Parathyroid adenoma (tissue), 2 donors: ENCODE measurements around the gene PRDM16.

Experiments
- H2AFZ ChIP-seq: fragments of 300-600 bp; sonication (generic); one replicate; pipeline ENCODE4 v1.7.0; 2017; ENCODE audit warnings: antibody characterized with exemption, mild to moderate bottlenecking
- H3K27ac ChIP-seq: fragments of 300-600 bp; sonication (generic); one replicate; pipeline ENCODE4 v1.7.0; 2017
- H3K27me3 ChIP-seq: fragments of 300-600 bp; sonication (generic); one replicate; pipeline ENCODE4 v1.7.0; 2017; ENCODE audit warnings: low read length; ENCODE audit not compliant: control insufficient read depth, insufficient read depth
- H3K36me3 ChIP-seq: fragments of 300-600 bp; sonication (generic); one replicate; pipeline ENCODE4 v1.7.0; 2017; ENCODE audit warnings: low read length; ENCODE audit not compliant: control insufficient read depth, insufficient read depth
- H3K4me1 ChIP-seq: fragments of 300-600 bp; sonication (generic); one replicate; pipeline ENCODE4 v1.7.0; 2017; ENCODE audit warnings: control low read depth
- H3K4me2 ChIP-seq: fragments of 300-600 bp; sonication (generic); one replicate; pipeline ENCODE4 v1.7.0; 2017; ENCODE audit warnings: low read length
- H3K4me3 ChIP-seq: fragments of 300-600 bp; sonication (generic); one replicate; pipeline ENCODE4 v1.7.0; 2017; ENCODE audit warnings: low read depth, low read length
- H3K79me2 ChIP-seq: fragments of 300-600 bp; sonication (generic); one replicate; pipeline ENCODE4 v1.7.0; 2017; ENCODE audit warnings: control low read depth
- H3K9ac ChIP-seq: fragments of 300-600 bp; sonication (generic); one replicate; pipeline ENCODE4 v1.7.0; 2017; ENCODE audit warnings: mild to moderate bottlenecking
- H3K9me3 ChIP-seq: fragments of 300-600 bp; sonication (generic); one replicate; pipeline ENCODE4 v1.7.0; 2017; ENCODE audit warnings: low read length; ENCODE audit not compliant: control insufficient read depth
- CTCF ChIP-seq: fragments of 300-600 bp; sonication (generic); IDR thresholded peaks from one replicate; pipeline ENCODE4 v1.7.0; 2017; ENCODE audit warnings: antibody characterized with exemption, mild to moderate bottlenecking
- donor health status: primary hyperparathyroidism.

Gene PRDM16

GRCh38 chr1:3166206-3166918 is 97.4 kb downstream of the PRDM16 start:
- Histone ChIP-seq H3K9ac (no peak overlapping the region), H3K27ac (no peak overlapping the region), H3K4me1 (peaks cover 8% of the 10 kb centered on the region)

GRCh38 chr1:3167255-3167654 is 98.3 kb downstream of the PRDM16 start:
- H3K27ac ChIP-seq = no peak overlapping the region
- TF ChIP-seq CTCF = no peak
- H3K4me2 ChIP-seq = no peak overlapping the region
- no peak overlapping the region for H2AFZ ChIP-seq
- no peaks in the 10 kb centered on the region for H3K79me2 ChIP-seq
- H3K4me3 ChIP-seq = no peak overlapping the region
- no peak overlapping the region for H3K9ac ChIP-seq
- H3K36me3 ChIP-seq = no peaks in the 10 kb centered on the region
- peaks cover 8% of the 10 kb centered on the region for H3K4me1 ChIP-seq
- H3K27me3 ChIP-seq = no peaks in the 10 kb centered on the region
- no peaks in the 10 kb centered on the region for H3K9me3 ChIP-seq

More at GRCh38 chr1:3166206-3166918, 97.4 kb downstream of the PRDM16 start:
- no peaks in the 10 kb centered on the region for H3K36me3 ChIP-seq
- no peaks in the 10 kb centered on the region for H3K9me3 ChIP-seq
- no peaks in the 10 kb centered on the region for H3K27me3 ChIP-seq
- no peaks in the 10 kb centered on the region for H3K79me2 ChIP-seq
- H2AFZ ChIP-seq = no peak overlapping the region
- H3K4me3 ChIP-seq = no peak overlapping the region
- no peak for TF ChIP-seq CTCF
- H3K4me2 ChIP-seq = no peak overlapping the region

GRCh38 chr1:3168678-3169077 is 99.7 kb downstream of the PRDM16 start:
- H3K4me2 ChIP-seq = no peak overlapping the region
- TF ChIP-seq CTCF = no peak
- no peak overlapping the region for H3K27ac ChIP-seq
- no peaks in the 10 kb centered on the region for H3K36me3 ChIP-seq
- no peak overlapping the region for H3K4me3 ChIP-seq
- no peaks in the 10 kb centered on the region for H3K9me3 ChIP-seq
- no peaks in the 10 kb centered on the region for H3K27me3 ChIP-seq
- no peak overlapping the region for H2AFZ ChIP-seq
- H3K4me1 ChIP-seq = peaks cover 8% of the 10 kb centered on the region
- H3K79me2 ChIP-seq = no peaks in the 10 kb centered on the region
- no peak overlapping the region for H3K9ac ChIP-seq

- Histone ChIP-seq H3K4me3 (no peak overlapping the region), H3K79me2 (no peaks in the 10 kb centered on the region), H3K27ac (no peak overlapping the region), H3K9me3 (no peaks in the 10 kb centered on the region), H3K4me2 (peak overlapping the region; percentile 72), H2AFZ (peak overlapping the region; percentile 93), H3K9ac (no peak overlapping the region), H3K4me1 (peaks cover 8% of the 10 kb centered on the region), H3K27me3 (no peaks in the 10 kb centered on the region), H3K36me3 (no peaks in the 10 kb centered on the region)
- no peak for TF ChIP-seq CTCF
Measured at GRCh38 chr1:3169665-3170356, 100.8 kb downstream of the PRDM16 start.
